Measurements from ENCODE around the gene C1QTNF9B.

DNA sequence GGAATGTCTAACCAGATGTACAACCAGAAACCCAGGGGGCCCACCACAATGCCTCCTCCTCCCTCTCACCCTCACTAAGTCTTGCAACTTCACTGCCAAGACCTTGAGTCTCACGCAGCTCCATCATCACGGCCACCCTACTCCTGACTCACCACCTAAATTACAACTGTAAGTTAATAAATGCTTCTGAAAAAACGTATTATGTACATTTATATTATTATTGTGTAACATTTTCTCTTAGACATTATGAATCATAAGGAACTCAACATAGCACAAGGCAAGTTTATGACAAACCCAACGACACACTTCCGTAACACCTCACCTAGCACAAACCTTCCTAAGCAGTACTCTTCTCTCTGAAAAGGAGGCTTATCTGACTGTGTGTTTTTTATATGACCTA lies 28.8 kb downstream of the C1QTNF9B start:
- TF ChIP-seq, protein P1, sequence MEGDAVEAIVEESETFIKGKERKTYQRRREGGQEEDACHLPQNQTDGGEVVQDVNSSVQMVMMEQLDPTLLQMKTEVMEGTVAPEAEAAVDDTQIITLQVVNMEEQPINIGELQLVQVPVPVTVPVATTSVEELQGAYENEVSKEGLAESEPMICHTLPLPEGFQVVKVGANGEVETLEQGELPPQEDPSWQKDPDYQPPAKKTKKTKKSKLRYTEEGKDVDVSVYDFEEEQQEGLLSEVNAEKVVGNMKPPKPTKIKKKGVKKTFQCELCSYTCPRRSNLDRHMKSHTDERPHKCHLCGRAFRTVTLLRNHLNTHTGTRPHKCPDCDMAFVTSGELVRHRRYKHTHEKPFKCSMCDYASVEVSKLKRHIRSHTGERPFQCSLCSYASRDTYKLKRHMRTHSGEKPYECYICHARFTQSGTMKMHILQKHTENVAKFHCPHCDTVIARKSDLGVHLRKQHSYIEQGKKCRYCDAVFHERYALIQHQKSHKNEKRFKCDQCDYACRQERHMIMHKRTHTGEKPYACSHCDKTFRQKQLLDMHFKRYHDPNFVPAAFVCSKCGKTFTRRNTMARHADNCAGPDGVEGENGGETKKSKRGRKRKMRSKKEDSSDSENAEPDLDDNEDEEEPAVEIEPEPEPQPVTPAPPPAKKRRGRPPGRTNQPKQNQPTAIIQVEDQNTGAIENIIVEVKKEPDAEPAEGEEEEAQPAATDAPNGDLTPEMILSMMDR (IDR thresholded peaks at IDR 0.05; ENCODE audit: insufficient read depth, low read length, poor library complexity, severe bottlenecking) = no peak
- TF ChIP-seq EZH2phosphoT487 (conservative IDR thresholded peaks at IDR 0.05; ENCODE audit: low read length) = no peak
